ENCODE data around the gene TSG101. TPM values are rescaled to one million over a fixed set of nuclear protein-coding genes. Genes with fewer than 3 reads are reported as not detected.
A peak's percentile ranks its signal among the peaks of the same experiment; 100 is the strongest.

TSG101 gene
- total RNA-seq, 1 experiment from 2014 or later = 53.0 TPM

DNA sequence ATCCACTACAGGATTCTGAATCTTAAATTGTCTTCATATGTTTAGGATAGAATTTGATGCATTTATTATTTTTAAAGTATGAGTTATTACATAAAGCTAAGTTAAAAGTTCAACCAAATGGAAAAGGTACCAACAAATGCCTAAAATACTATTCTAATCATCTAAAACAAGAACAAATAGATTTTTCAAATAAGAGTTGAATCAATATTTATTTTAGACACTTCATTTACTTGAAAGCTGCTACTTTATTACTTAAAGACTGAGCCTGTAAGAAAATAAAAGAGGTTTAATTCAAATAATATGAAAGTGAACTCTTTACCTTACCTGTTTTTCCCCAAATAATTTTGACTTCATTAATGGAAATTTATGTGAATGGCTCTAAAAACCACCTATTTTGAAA lies 54.2 kb downstream of the TSG101 start:
- DNase-seq = no peak
- Histone ChIP-seq H3K27me3 (ENCODE audit: control insufficient read depth, insufficient read depth, low read length) (no peaks in the 10 kb centered on the region), H3K4me3 (ENCODE audit: insufficient read depth, low read depth, low read length) (no peak overlapping the region), H3K36me3 (replicated peaks; ENCODE audit: control insufficient read depth, insufficient read depth, low read length) (no peaks in the 10 kb centered on the region; the same call in 1 of the 2 replicates)

DNA sequence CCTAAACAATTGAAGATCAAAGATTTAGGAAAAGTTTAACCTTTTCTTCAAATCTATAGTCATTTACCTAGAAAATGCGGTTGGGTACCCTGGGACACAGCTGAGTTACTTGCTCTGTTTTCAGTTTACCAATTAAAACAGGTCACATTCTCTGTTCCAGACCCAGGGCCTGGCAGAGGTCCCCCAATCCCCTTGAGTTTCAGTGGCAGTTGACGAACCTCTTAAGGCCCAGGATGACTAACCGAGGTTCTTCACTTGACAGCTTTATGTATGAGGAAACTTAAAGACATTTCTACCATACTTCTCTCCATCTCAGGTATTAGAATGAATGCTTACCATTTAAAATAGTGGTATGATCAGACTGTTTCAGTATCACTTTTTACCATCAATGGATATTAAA lies 54.7 kb downstream of the TSG101 start:
- no peak overlapping the region for H3K4me3 ChIP-seq (ENCODE audit: insufficient read depth, low read depth, low read length)
- no peaks in the 10 kb centered on the region for H3K27me3 ChIP-seq (ENCODE audit: control insufficient read depth, insufficient read depth, low read length)
- no peak for DNase-seq
- no peaks in the 10 kb centered on the region for H3K36me3 ChIP-seq (replicated peaks; ENCODE audit: control insufficient read depth, insufficient read depth, low read length)

DNA sequence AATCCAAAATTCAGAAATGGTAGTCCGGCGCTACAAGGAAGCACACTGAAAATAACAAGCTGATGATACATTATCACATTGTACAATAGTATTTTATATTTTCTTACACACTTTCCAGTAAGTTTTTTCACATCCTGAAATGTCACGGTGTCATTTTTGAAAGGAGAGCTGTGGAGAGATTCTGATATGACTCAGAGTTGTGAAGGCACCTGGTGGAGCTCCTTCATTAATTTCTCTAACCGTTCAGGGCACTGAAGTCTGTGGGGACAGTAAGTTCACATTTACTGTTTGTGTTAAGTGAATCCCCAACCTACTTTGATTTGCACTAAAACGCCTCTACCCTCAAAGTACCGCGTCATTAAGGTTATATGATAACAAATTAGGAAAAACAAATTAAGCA lies 57.8 kb downstream of the TSG101 start:
- no peaks in the 10 kb centered on the region for H3K27me3 ChIP-seq (ENCODE audit: control insufficient read depth, insufficient read depth, low read length)
- H3K4me3 ChIP-seq (ENCODE audit: insufficient read depth, low read depth, low read length) = no peak overlapping the region
- no peaks in the 10 kb centered on the region for H3K36me3 ChIP-seq (replicated peaks; ENCODE audit: control insufficient read depth, insufficient read depth, low read length)
- no peak for DNase-seq

DNA sequence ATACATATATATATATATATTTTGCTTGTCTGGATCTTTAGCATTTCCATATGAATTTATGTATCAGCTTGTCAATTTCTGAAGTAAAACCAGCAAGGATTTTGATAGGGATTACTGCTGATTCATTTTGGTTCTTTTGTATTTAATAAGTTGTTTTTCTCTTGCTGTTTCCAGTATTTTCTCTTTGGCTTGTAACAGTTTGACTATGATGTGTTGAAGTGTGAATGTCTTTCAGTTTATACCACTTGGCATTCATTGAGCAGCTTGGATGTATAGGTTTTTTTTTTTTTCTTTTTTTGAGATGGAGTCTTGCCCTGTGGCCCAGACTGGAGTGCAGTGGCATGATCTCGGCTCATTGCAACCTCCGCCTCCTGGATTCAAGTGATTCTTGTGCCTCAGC lies 58.7 kb downstream of the TSG101 start:
- no peaks in the 10 kb centered on the region for H3K36me3 ChIP-seq (replicated peaks; ENCODE audit: control insufficient read depth, insufficient read depth, low read length)
- DNase-seq = no peak
- H3K4me3 ChIP-seq (ENCODE audit: insufficient read depth, low read depth, low read length) = no peak overlapping the region
- H3K27me3 ChIP-seq (ENCODE audit: control insufficient read depth, insufficient read depth, low read length) = no peaks in the 10 kb centered on the region

DNA sequence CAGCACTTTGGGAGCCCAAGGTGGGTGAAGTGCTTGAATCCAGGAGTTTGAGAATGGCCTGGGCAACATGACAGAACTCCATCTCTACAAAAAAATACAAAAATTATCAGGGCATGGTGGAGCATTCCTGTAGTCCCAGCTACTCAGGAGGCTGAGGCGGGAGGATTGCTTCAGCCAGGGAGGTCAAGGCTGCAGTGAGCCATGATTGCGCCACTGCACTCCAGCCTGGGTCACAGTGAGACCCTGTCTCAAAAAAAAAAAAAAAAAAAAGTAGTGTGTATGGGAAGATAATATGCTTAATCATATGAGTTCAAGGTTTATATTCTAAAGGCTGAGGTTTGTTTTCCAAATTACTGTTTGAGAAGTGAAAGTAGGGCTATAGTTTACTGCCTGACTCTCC lies 60.3 kb downstream of the TSG101 start:
- no peaks in the 10 kb centered on the region for H3K27me3 ChIP-seq (ENCODE audit: control insufficient read depth, insufficient read depth, low read length)
- no peak overlapping the region for H3K4me3 ChIP-seq (ENCODE audit: insufficient read depth, low read depth, low read length)
- no peaks in the 10 kb centered on the region for H3K36me3 ChIP-seq (replicated peaks; ENCODE audit: control insufficient read depth, insufficient read depth, low read length)
- DNase-seq = no peak

DNA sequence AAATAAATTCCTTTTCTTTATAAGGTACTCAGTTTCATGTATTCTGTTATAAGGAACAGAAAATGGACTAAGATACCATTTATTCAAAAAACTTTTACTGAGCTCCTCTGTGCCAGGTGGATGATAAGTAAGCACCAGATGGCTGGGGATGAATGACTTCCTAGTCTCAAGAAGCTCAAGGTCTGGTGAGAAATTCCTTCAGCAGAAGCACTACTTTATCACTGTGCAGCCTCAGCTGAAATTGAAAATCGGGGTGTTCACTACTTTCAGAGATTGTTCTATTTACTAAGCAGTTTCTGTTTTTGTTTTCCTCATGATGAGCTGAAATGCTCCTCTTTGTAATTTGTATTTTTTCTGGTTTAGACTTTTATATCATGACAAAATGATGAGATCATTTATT lies 63.3 kb downstream of the TSG101 start:
- H3K36me3 ChIP-seq (replicated peaks; ENCODE audit: control insufficient read depth, insufficient read depth, low read length) = no peaks in the 10 kb centered on the region
- no peaks in the 10 kb centered on the region for H3K27me3 ChIP-seq (ENCODE audit: control insufficient read depth, insufficient read depth, low read length)
- H3K4me3 ChIP-seq (ENCODE audit: insufficient read depth, low read depth, low read length) = no peak overlapping the region
- no peak for DNase-seq

DNA sequence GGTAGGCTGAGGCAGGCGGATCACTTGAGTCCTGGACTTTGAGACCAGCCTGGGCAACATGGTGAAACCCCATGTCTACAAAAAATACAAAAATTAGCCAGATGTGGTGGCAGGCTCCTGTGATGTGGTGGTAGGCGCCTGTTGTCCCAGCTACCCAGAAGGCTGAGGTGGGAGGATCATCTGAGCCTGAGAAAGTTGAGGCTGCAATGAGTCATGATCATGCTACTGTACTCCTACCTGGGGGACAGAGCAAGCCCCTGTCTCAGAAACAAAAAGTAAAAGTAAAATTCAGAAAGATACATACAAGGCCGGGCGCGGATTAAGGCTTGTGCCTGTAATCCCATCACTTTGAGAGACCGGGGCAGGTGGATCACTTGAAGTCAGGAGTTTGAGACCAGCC lies 64.8 kb downstream of the TSG101 start:
- Histone ChIP-seq H3K4me3 (ENCODE audit: insufficient read depth, low read depth, low read length) (no peak overlapping the region), H3K36me3 (replicated peaks; ENCODE audit: control insufficient read depth, insufficient read depth, low read length) (no peaks in the 10 kb centered on the region), H3K27me3 (ENCODE audit: control insufficient read depth, insufficient read depth, low read length) (no peaks in the 10 kb centered on the region)
- no peak for DNase-seq

DNA sequence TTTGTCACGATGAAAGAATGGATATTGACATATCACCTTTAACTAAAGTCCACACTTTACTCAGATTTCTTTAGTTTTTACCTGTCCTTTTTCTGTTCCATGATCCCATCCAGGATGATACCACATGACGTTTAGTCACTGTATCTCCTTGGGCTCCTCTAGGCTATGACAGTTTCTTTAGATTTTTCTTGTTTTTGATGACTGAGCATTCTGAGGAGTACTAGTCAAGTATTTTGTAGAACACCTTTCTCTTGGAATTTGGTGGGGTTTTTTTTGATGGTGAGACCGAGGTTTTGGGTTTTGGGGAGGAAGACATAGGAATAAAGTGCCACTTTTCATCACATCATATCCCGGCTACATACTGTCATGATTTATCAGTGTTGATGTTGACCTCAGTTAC lies 67.1 kb downstream of the TSG101 start:
- DNase-seq = no peak
- H3K4me3 ChIP-seq (ENCODE audit: insufficient read depth, low read depth, low read length) = no peak overlapping the region
- no peaks in the 10 kb centered on the region for H3K27me3 ChIP-seq (ENCODE audit: control insufficient read depth, insufficient read depth, low read length)
- no peaks in the 10 kb centered on the region for H3K36me3 ChIP-seq (replicated peaks; ENCODE audit: control insufficient read depth, insufficient read depth, low read length)

DNA sequence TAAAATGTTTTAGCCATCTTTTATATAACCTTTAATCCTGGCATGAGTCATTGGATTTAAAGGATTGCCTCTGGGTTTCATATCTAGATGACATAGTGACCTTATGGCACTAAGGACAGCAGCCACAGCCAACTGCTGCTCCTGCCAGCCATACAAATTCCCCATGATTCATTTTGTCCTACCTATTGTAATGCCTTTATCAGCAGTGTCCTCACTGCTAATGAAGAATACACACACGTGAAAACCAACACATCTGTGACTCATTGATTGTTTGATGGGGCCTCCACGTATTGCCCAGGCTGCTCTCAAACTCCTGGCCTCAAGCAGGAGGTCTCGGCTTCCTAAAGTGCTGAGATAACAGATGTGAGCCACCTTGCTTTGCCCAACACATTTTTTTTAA lies 69.3 kb downstream of the TSG101 start:
- no peak for DNase-seq
- Histone ChIP-seq H3K27me3 (ENCODE audit: control insufficient read depth, insufficient read depth, low read length) (no peaks in the 10 kb centered on the region), H3K4me3 (ENCODE audit: insufficient read depth, low read depth, low read length) (no peak overlapping the region), H3K36me3 (replicated peaks; ENCODE audit: control insufficient read depth, insufficient read depth, low read length) (no peaks in the 10 kb centered on the region)

DNA sequence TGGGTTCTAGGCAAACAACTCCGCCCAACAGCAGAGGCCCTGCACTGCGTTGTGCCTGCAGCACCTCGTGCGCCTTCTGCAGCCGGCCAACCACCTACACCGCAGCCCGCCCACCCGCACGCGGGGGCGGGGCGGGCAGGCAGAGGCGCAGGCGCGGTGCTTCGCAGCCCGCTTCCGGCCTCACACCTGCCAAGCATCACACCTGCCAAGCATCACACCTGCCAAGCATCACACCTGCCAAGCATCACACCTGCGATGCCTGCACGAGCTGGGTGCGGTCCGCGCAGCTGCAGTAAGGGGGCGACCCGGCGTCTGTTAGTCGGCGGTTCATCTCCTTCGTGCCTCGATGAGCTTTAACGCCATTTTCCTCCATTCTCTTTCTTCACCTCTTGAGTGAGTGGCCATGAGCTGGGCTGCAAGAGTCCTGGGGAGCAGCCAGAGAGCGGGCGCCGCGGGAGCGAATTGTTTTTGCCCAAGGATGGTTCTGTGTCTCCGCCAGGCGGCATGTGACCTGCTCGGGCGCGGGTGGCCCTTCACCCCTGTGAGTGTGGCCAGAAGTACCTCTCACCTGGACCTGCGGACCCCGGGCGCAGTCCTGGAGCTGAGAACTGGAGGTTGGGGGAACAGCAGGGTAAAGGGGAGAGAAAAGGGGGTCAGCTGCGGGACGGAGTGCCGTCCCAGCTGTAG lies 70.9 kb downstream of the TSG101 start, which contains the start of gene LDHAL6A:
TSS of gene LDHAL6A (plus strand) at position 171 of the 687 bp plus-strand sequence. CDS start 825 bp downstream, outside the sequence.
- Histone ChIP-seq H3K36me3 (replicated peaks; ENCODE audit: control insufficient read depth, insufficient read depth, low read length) (no peaks in the 10 kb centered on the region), H3K27me3 (ENCODE audit: control insufficient read depth, insufficient read depth, low read length) (no peaks in the 10 kb centered on the region), H3K4me3 (ENCODE audit: insufficient read depth, low read depth, low read length) (no peak within 1 kb of the TSS)
- peak; percentile 51 for DNase-seq

DNA sequence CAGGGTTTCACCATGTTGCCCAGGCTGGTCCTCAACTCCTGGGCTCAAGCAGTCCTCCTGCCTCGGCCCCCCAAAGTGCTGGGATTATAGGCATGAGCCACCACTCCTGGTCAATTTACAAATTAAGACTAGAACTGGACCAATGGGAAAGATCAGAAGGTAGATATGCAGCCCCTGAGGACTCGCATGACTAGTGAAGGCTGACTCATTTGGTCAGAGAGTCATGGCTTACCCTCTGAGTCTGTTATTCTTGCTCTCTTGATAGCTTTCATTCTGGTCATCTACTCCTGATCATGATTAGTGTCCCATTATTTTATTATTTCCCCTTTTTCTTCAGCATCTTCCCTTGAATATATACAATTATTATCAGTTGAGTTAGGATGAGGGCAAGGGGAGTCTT lies 73.8 kb downstream of the TSG101 start:
- Histone ChIP-seq H3K36me3 (replicated peaks; ENCODE audit: control insufficient read depth, insufficient read depth, low read length) (no peaks in the 10 kb centered on the region), H3K27me3 (ENCODE audit: control insufficient read depth, insufficient read depth, low read length) (no peaks in the 10 kb centered on the region), H3K4me3 (ENCODE audit: insufficient read depth, low read depth, low read length) (no peak overlapping the region)
- DNase-seq = no peak

DNA sequence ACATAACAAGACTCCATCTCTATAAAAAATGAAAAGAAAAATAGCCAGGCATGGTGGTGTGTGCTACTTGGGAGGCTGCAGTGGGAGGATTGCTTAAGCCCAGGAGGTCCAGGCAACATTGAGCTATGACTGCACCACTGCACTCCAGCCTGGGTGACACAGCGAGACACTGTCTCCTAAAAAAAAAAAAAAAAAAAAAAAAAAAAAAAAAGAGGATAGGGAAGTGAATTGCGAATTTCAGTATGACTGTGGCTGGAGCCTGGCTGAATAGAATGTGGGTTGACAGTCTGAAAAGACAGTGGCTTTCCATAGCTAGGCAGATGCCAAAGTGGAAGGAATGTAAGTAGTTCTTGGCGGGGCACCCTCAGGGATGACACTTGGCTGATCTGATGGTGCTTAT lies 77.5 kb downstream of the TSG101 start:
- Histone ChIP-seq H3K36me3 (replicated peaks; ENCODE audit: control insufficient read depth, insufficient read depth, low read length) (no peaks in the 10 kb centered on the region), H3K4me3 (ENCODE audit: insufficient read depth, low read depth, low read length) (no peak overlapping the region), H3K27me3 (ENCODE audit: control insufficient read depth, insufficient read depth, low read length) (no peaks in the 10 kb centered on the region)
- DNase-seq = no peak

DNA sequence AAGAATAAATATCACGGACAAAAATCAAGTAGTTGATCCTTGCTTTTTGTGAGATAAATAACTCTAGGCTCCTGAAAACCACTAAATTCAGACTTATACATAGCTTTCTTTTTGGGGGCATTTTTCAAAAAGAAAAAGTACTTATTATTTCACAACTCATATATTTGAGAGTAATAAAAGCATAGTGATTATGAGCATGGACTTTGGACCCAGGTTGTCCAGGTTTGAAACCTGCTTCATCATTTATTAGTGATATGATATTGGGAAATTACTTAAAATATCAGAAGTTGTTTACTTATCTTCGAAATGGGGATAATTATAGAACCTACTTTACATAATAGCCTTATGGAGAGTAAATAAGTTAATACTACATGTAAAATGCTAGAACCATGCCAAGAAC lies 88.1 kb downstream of the TSG101 start:
- no peak for DNase-seq
- no peaks in the 10 kb centered on the region for H3K27me3 ChIP-seq (ENCODE audit: control insufficient read depth, insufficient read depth, low read length)
- no peak overlapping the region for H3K4me3 ChIP-seq (ENCODE audit: insufficient read depth, low read depth, low read length)
- no peaks in the 10 kb centered on the region for H3K36me3 ChIP-seq (replicated peaks; ENCODE audit: control insufficient read depth, insufficient read depth, low read length)
